ENCODE measurements around the gene P2RY8.
"Not testable (repeated sequence)": the region's sequence is repeated elsewhere in the genome, so short reads cannot be mapped to it uniquely, and the experiment has no call there.

The P2RY8 gene

GRCh38 chrX:1448573-1449001 is 88.4 kb downstream of the P2RY8 start:
- H3K4me1 ChIP-seq (ENCODE audit: control insufficient read depth, insufficient read depth, low read length); H3K27me3 ChIP-seq (ENCODE audit: control insufficient read depth, insufficient read depth, low read length); H3K36me3 ChIP-seq (ENCODE audit: control insufficient read depth, insufficient read depth, low read length); H3K27ac ChIP-seq (ENCODE audit: low read depth, low read length); H3K9ac ChIP-seq (ENCODE audit: low read length); H3K4me3 ChIP-seq (ENCODE audit: low read length): not testable (repeated sequence)

- not testable (repeated sequence) for H3K4me3 ChIP-seq (ENCODE audit: low read length); H3K36me3 ChIP-seq (ENCODE audit: control insufficient read depth, insufficient read depth, low read length); H3K27ac ChIP-seq (ENCODE audit: low read depth, low read length); H3K4me1 ChIP-seq (ENCODE audit: control insufficient read depth, insufficient read depth, low read length); H3K27me3 ChIP-seq (ENCODE audit: control insufficient read depth, insufficient read depth, low read length); H3K9ac ChIP-seq (ENCODE audit: low read length)
These were observed 88.9 kb downstream of the P2RY8 start for GRCh38 chrX:1447969-1448572.

GRCh38 chrX:1446984-1447968 is 89.7 kb downstream of the P2RY8 start:
- H3K9ac ChIP-seq (ENCODE audit: low read length); H3K4me3 ChIP-seq (ENCODE audit: low read length); H3K27me3 ChIP-seq (ENCODE audit: control insufficient read depth, insufficient read depth, low read length); H3K27ac ChIP-seq (ENCODE audit: low read depth, low read length); H3K36me3 ChIP-seq (ENCODE audit: control insufficient read depth, insufficient read depth, low read length); H3K4me1 ChIP-seq (ENCODE audit: control insufficient read depth, insufficient read depth, low read length): not testable (repeated sequence)

GRCh38 chrX:1444561-1445500 is 92.2 kb downstream of the P2RY8 start:
- Histone ChIP-seq H3K9ac (ENCODE audit: low read length) (no peak overlapping the region), H3K27me3 (ENCODE audit: control insufficient read depth, insufficient read depth, low read length) (no peaks in the 10 kb centered on the region), H3K36me3 (ENCODE audit: control insufficient read depth, insufficient read depth, low read length) (peaks cover 2% of the 10 kb centered on the region), H3K4me3 (ENCODE audit: low read length) (no peak overlapping the region), H3K27ac (ENCODE audit: low read depth, low read length) (no peak overlapping the region), H3K4me1 (ENCODE audit: control insufficient read depth, insufficient read depth, low read length) (no peaks in the 10 kb centered on the region)

GRCh38 chrX:1443496-1444075 is 93.4 kb downstream of the P2RY8 start:
- Histone ChIP-seq H3K4me1 (ENCODE audit: control insufficient read depth, insufficient read depth, low read length) (no peaks in the 10 kb centered on the region), H3K4me3 (ENCODE audit: low read length) (no peak overlapping the region)

GRCh38 chrX:1442724-1443367 is 94.1 kb downstream of the P2RY8 start:
- no peak overlapping the region for H3K27ac ChIP-seq (ENCODE audit: low read depth, low read length)
- H3K9ac ChIP-seq (ENCODE audit: low read length): no peak overlapping the region
- H3K4me1 ChIP-seq (ENCODE audit: control insufficient read depth, insufficient read depth, low read length): no peaks in the 10 kb centered on the region
- H3K27me3 ChIP-seq (ENCODE audit: control insufficient read depth, insufficient read depth, low read length): no peaks in the 10 kb centered on the region
- no peak overlapping the region for H3K4me3 ChIP-seq (ENCODE audit: low read length)
- peaks cover 3% of the 10 kb centered on the region for H3K36me3 ChIP-seq (ENCODE audit: control insufficient read depth, insufficient read depth, low read length)

More at GRCh38 chrX:1443496-1444075, 93.4 kb downstream of the P2RY8 start:
- no peak overlapping the region for H3K27ac ChIP-seq (ENCODE audit: low read depth, low read length)
- H3K27me3 ChIP-seq (ENCODE audit: control insufficient read depth, insufficient read depth, low read length): no peaks in the 10 kb centered on the region
- H3K9ac ChIP-seq (ENCODE audit: low read length): no peak overlapping the region
- peaks cover 5% of the 10 kb centered on the region for H3K36me3 ChIP-seq (ENCODE audit: control insufficient read depth, insufficient read depth, low read length)

GRCh38 chrX:1442016-1442665 is 94.8 kb downstream of the P2RY8 start:
- Histone ChIP-seq H3K9ac (ENCODE audit: low read length) (no peak overlapping the region), H3K27ac (ENCODE audit: low read depth, low read length) (no peak overlapping the region), H3K4me1 (ENCODE audit: control insufficient read depth, insufficient read depth, low read length) (no peaks in the 10 kb centered on the region), H3K4me3 (ENCODE audit: low read length) (no peak overlapping the region), H3K36me3 (ENCODE audit: control insufficient read depth, insufficient read depth, low read length) (peaks cover 3% of the 10 kb centered on the region), H3K27me3 (ENCODE audit: control insufficient read depth, insufficient read depth, low read length) (no peaks in the 10 kb centered on the region)

- Histone ChIP-seq H3K36me3 (ENCODE audit: control insufficient read depth, insufficient read depth, low read length) (peaks cover 6% of the 10 kb centered on the region), H3K27ac (ENCODE audit: low read depth, low read length) (no peak overlapping the region), H3K4me1 (ENCODE audit: control insufficient read depth, insufficient read depth, low read length) (no peaks in the 10 kb centered on the region), H3K9ac (ENCODE audit: low read length) (no peak overlapping the region), H3K4me3 (ENCODE audit: low read length) (no peak overlapping the region), H3K27me3 (ENCODE audit: control insufficient read depth, insufficient read depth, low read length) (no peaks in the 10 kb centered on the region)
These were observed 96.5 kb downstream of the P2RY8 start for GRCh38 chrX:1440506-1440905.

- H3K4me3 ChIP-seq (ENCODE audit: low read length): no peak overlapping the region
- H3K27me3 ChIP-seq (ENCODE audit: control insufficient read depth, insufficient read depth, low read length): no peaks in the 10 kb centered on the region
- H3K36me3 ChIP-seq (ENCODE audit: control insufficient read depth, insufficient read depth, low read length): peaks cover 17% of the 10 kb centered on the region
- no peaks in the 10 kb centered on the region for H3K4me1 ChIP-seq (ENCODE audit: control insufficient read depth, insufficient read depth, low read length)
- H3K9ac ChIP-seq (ENCODE audit: low read length): no peak overlapping the region
- no peak overlapping the region for H3K27ac ChIP-seq (ENCODE audit: low read depth, low read length)
These were observed 101.6 kb downstream of the P2RY8 start for GRCh38 chrX:1435241-1435895.

- Histone ChIP-seq H3K27ac (ENCODE audit: low read depth, low read length) (no peak overlapping the region), H3K4me3 (ENCODE audit: low read length) (no peak overlapping the region), H3K9ac (ENCODE audit: low read length) (no peak overlapping the region), H3K27me3 (ENCODE audit: control insufficient read depth, insufficient read depth, low read length) (no peaks in the 10 kb centered on the region), H3K4me1 (ENCODE audit: control insufficient read depth, insufficient read depth, low read length) (no peaks in the 10 kb centered on the region), H3K36me3 (ENCODE audit: control insufficient read depth, insufficient read depth, low read length) (peaks cover 17% of the 10 kb centered on the region)
These were observed 102.1 kb downstream of the P2RY8 start for GRCh38 chrX:1434871-1435240.

Measured in rectal smooth muscle tissue (tissue), 1 donor.